NT2/D1 (cell line): ENCODE results near the gene SLC25A21.

Source experiments
- YY1 ChIP-seq: IDR thresholded peaks from 2 replicates; pipeline ENCODE4 v1.6.1; 2011; ENCODE audit not compliant: insufficient read length, insufficient read depth
- ZNF274 ChIP-seq: IDR thresholded peaks from 2 replicates; pipeline ENCODE4 v1.6.1; 2011; ENCODE audit warnings: mild to moderate bottlenecking, low read depth, low read length

DNA sequence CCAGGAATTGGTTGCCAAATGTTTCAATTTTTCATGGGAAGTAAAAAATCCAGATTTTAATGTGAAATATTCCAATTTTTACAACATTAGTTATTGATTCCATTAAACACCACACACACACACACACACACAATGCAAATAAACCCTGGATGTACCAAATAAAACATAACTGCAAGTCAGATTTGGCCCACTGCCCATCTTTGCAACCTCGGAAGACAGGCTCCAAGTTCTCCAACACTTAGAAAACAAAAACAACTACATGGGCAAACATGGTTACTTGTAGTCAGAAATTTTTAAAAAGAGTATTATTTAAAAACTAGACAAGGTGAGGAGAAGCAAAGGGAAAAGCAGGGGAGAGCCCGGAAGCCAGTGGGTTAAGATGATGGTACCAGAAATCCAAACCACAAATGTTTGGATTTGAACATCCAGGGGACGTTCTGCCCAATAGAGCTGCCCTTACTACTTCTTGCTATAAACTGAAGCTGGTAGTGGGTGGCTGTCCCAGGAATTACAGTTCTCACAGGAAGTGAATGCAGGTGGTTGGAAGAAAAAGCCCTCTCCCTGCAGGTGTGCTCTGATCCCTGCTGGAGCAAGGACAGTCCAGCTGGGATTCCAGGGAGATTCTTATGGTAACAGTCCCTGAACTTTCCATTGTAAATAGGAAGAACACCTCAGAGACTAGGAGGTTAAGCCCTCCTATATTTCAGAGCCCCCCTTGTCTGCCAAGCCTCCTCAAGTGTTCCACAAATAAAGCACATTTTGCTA, 111.7 kb downstream of the SLC25A21 start:
- TF ChIP-seq ZNF274 (no peak), YY1 (no peak)
